HG02610 (cell line): Measurements from ENCODE around the gene EPHX1.
"Not testable (repeated sequence)": the region's sequence is repeated elsewhere in the genome, so short reads cannot be mapped to it uniquely, and the experiment has no call there.

Experiments
- ATAC-seq: cut with Tn5 transposase; IDR thresholded peaks from one replicate; pipeline ENCODE4 v1.9.1; 2021; ENCODE audit warnings: mild to moderate bottlenecking, moderate library complexity; ENCODE audit not compliant: unreplicated experiment

EPHX1 gene

GRCh38 chr1:225815526-225816178, 5.7 kb downstream of the EPHX1 start:
- ATAC-seq = no peak

GRCh38 chr1:225816643-225817538, 7.0 kb downstream of the EPHX1 start:
- ATAC-seq = no peak

GRCh38 chr1:225817611-225818061, 7.7 kb downstream of the EPHX1 start:
- no peak for ATAC-seq

GRCh38 chr1:225818229-225818628, 8.3 kb downstream of the EPHX1 start:
- no peak for ATAC-seq

- ATAC-seq = no peak
Measured at GRCh38 chr1:225819346-225820192, 9.6 kb downstream of the EPHX1 start.

GRCh38 chr1:225820522-225821120, 10.7 kb downstream of the EPHX1 start:
- no peak for ATAC-seq

- no peak for ATAC-seq
Measured at GRCh38 chr1:225822655-225823403, 12.9 kb downstream of the EPHX1 start.

- ATAC-seq = no peak
Measured at GRCh38 chr1:225823811-225824261, 13.9 kb downstream of the EPHX1 start.

GRCh38 chr1:225824533-225824941, 14.6 kb downstream of the EPHX1 start:
- ATAC-seq = no peak

- ATAC-seq = no peak
Measured at GRCh38 chr1:225825078-225825477, 15.2 kb downstream of the EPHX1 start.

GRCh38 chr1:225825607-225826007, 15.7 kb downstream of the EPHX1 start:
- no peak for ATAC-seq

- no peak for ATAC-seq
Measured at GRCh38 chr1:225827076-225827475, 17.2 kb downstream of the EPHX1 start.

- ATAC-seq = no peak
Measured at GRCh38 chr1:225828706-225829345, 18.9 kb downstream of the EPHX1 start.

- no peak for ATAC-seq
Measured at GRCh38 chr1:225830841-225831240, 20.9 kb downstream of the EPHX1 start.

- no peak for ATAC-seq
Measured at GRCh38 chr1:225834417-225835329, 24.7 kb downstream of the EPHX1 start.

GRCh38 chr1:225835856-225836255, 25.9 kb downstream of the EPHX1 start:
- ATAC-seq = no peak

GRCh38 chr1:225836296-225836695, 26.4 kb downstream of the EPHX1 start:
- ATAC-seq = not testable (repeated sequence)

- no peak for ATAC-seq
Measured at GRCh38 chr1:225838793-225839192, 28.9 kb downstream of the EPHX1 start.
